ENCODE measurements around the gene BHLHE41. TPM values are rescaled to one million over a fixed set of nuclear protein-coding genes. Genes with fewer than 3 reads are reported as not detected.

BHLHE41 gene
- total RNA-seq, 1 donor from 2014 or later, result 34.5 TPM

DNA sequence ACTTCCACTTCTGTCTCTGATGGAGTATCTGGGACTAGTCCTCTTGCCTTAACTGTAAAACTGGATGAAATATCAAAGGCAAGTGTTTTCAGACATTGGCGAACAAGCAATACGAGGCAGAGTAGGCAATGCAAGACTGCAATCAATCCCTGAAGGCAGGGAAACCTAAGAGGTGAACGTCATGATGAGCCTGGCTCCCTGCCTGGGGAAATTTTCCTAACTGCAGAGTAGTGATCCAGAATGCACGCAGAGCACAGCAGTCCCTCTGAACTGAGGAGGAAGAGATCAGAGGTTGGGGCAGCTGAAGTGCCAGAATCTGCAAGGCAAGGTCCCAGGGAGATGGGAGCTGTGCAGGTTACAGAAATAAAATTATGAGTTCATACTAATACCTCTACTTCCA, 18.5 kb downstream of the BHLHE41 start:
- H3K36me3 Mint-ChIP-seq (ENCODE audit: low read depth), result no peaks in the 10 kb centered on the region
- POLR2A ChIA-PET, result no interaction called here
- CTCF ChIA-PET, result interaction anchor here (0.6 kb wide), 1 partner anchor 187 kb away, joined by 3 read pairs; no protein-coding TSS in a partner anchor
- ATAC-seq (ENCODE audit: low read depth) (no peak), DNase-seq (no peak)
- intact Hi-C loops (cut with micrococcal nuclease), result no loop called here
- no peaks in the 10 kb centered on the region for H3K27me3 Mint-ChIP-seq
- H3K27ac Mint-ChIP-seq, result no peak overlapping the region
- no peaks in the 10 kb centered on the region for H3K4me1 Mint-ChIP-seq
- H3K4me3 Mint-ChIP-seq, result no peak overlapping the region
- no peaks in the 10 kb centered on the region for H3K9me3 Mint-ChIP-seq
- no peak for TF ChIP-seq CTCF (IDR thresholded peaks at IDR 0.05)

- CTCF ChIA-PET, result no interaction called here
- Mint-ChIP-seq H3K27me3 (no peaks in the 10 kb centered on the region), H3K27ac (no peak overlapping the region), H3K9me3 (no peaks in the 10 kb centered on the region), H3K4me1 (peaks cover 2% of the 10 kb centered on the region), H3K4me3 (no peak overlapping the region), H3K36me3 (ENCODE audit: low read depth) (no peaks in the 10 kb centered on the region)
- intact Hi-C loops (cut with micrococcal nuclease), result no loop called here
- no peak for DNase-seq
- ATAC-seq (ENCODE audit: low read depth), result no peak
- no peak for TF ChIP-seq CTCF (IDR thresholded peaks at IDR 0.05)
- POLR2A ChIA-PET, result no interaction called here
Measured at GRCh38 chr12:26102953-26103352, 21.9 kb downstream of the BHLHE41 start.

- Mint-ChIP-seq H3K36me3 (ENCODE audit: low read depth) (no peaks in the 10 kb centered on the region), H3K9me3 (no peaks in the 10 kb centered on the region), H3K4me3 (no peak overlapping the region), H3K27me3 (no peaks in the 10 kb centered on the region), H3K27ac (no peak overlapping the region), H3K4me1 (peaks cover 5% of the 10 kb centered on the region)
- no peak for TF ChIP-seq CTCF (IDR thresholded peaks at IDR 0.05)
- ATAC-seq (ENCODE audit: low read depth) (no peak), DNase-seq (no peak)
- intact Hi-C loops (cut with micrococcal nuclease), result no loop called here
- POLR2A ChIA-PET, result interaction anchor here (1.0 kb wide), 1 partner anchor 12 kb away, joined by 3 read pairs; no protein-coding TSS in a partner anchor
- CTCF ChIA-PET, result interaction anchor here (1.0 kb wide), 2 partner anchors 302 to 513 kb away, joined by 3 read pairs; no protein-coding TSS in a partner anchor
Measured at GRCh38 chr12:26101763-26102162, 23.1 kb downstream of the BHLHE41 start.

- POLR2A ChIA-PET, result no interaction called here
- H3K36me3 Mint-ChIP-seq (ENCODE audit: low read depth), result no peaks in the 10 kb centered on the region
- no peak overlapping the region for H3K4me3 Mint-ChIP-seq
- H3K27ac Mint-ChIP-seq, result no peak overlapping the region
- intact Hi-C loops (cut with micrococcal nuclease), result no loop called here
- ATAC-seq (ENCODE audit: low read depth) (no peak), DNase-seq (no peak)
- H3K4me1 Mint-ChIP-seq, result peaks cover 5% of the 10 kb centered on the region
- CTCF ChIA-PET, result interaction anchor here (1.0 kb wide), 1 partner anchor 513 kb away, joined by 3 read pairs; no protein-coding TSS in a partner anchor
- H3K9me3 Mint-ChIP-seq, result no peaks in the 10 kb centered on the region
- H3K27me3 Mint-ChIP-seq, result no peaks in the 10 kb centered on the region
- no peak for TF ChIP-seq CTCF (IDR thresholded peaks at IDR 0.05)
Measured at GRCh38 chr12:26101350-26101734, 23.5 kb downstream of the BHLHE41 start.

GRCh38 chr12:26100666-26101349, 24.0 kb downstream of the BHLHE41 start:
- POLR2A ChIA-PET, result no interaction called here
- no peak overlapping the region for H3K4me3 Mint-ChIP-seq
- H3K36me3 Mint-ChIP-seq (ENCODE audit: low read depth), result no peaks in the 10 kb centered on the region
- H3K27me3 Mint-ChIP-seq, result no peaks in the 10 kb centered on the region
- intact Hi-C loops (cut with micrococcal nuclease), result no loop called here
- H3K9me3 Mint-ChIP-seq, result no peaks in the 10 kb centered on the region
- DNase-seq, result no peak
- H3K27ac Mint-ChIP-seq, result no peak overlapping the region
- no peak for ATAC-seq (ENCODE audit: low read depth)
- H3K4me1 Mint-ChIP-seq, result peaks cover 5% of the 10 kb centered on the region
- TF ChIP-seq CTCF (IDR thresholded peaks at IDR 0.05), result no peak
- CTCF ChIA-PET, result interaction anchor here (1.3 kb wide), 1 partner anchor 9 kb away, joined by 3 read pairs; no protein-coding TSS in a partner anchor
